Loucy (cell line): ENCODE measurements around the gene KL.

Experiments used
- CTCF ChIP-seq: fragments of 200-600 bp; sonication (generic); conservative IDR thresholded peaks from 2 replicates; pipeline ENCODE4 v1.5.1; 2014; ENCODE audit warnings: mild to moderate bottlenecking, antibody characterized with exemption, low read length
- EZH2phosphoT487 ChIP-seq: fragments of 200-600 bp; IDR thresholded peaks from 2 replicates; pipeline ENCODE4 v1.6.1; 2018; ENCODE audit warnings: antibody characterized with exemption, mild to moderate bottlenecking, moderate library complexity, borderline replicate concordance

DNA sequence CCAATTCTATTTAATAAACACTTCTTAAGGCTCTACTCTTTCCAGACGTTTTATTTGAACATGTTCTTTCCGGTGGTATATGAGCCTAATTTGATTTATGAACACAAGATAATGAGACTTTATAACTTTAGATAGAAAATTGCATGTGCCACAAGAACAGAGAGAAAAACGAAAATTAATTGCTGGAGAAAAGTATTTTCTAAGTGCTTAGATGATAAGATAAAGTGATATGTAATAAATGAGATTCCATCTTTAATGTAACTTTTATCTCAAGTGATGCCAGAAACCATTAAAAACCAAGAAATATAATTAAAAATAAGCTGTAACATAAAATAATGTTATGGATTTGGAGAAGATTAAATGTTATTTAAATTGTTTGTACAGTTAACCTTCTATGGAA, 33.2 kb upstream of the KL start:
- no peak for TF ChIP-seq CTCF
- no peak for TF ChIP-seq EZH2phosphoT487
